ENCODE measurements around the gene MOB3B. TPM values are rescaled to one million over a fixed set of nuclear protein-coding genes. Genes with fewer than 3 reads are reported as not detected.

Gene MOB3B
- total RNA-seq, 2 donors from 2014 or later: 3.1 to 17.8 TPM

GRCh38 chr9:27398982-27399653 is 130.5 kb downstream of the MOB3B start:
- 88% methylated on average over 3 of the region's 3 CpGs for WGBS
- no peak for TF ChIP-seq CTCF (IDR thresholded peaks at IDR 0.05)
- TF ChIP-seq POLR2A (IDR thresholded peaks at IDR 0.05): no peak
- TF ChIP-seq POLR2AphosphoS5 (IDR thresholded peaks at IDR 0.05): no peak
- no peaks in the 10 kb centered on the region for H3K36me3 ChIP-seq

GRCh38 chr9:27396495-27396894 is 133.1 kb downstream of the MOB3B start:
- Histone ChIP-seq H3K4me3 (no peak overlapping the region), H3K9me3 (no peaks in the 10 kb centered on the region), H3K4me1 (replicated peaks) (peaks cover 8% of the 10 kb centered on the region), H3K27ac (no peak overlapping the region), H3K36me3 (no peaks in the 10 kb centered on the region), H3K27me3 (replicated peaks; ENCODE audit: insufficient read depth) (no peaks in the 10 kb centered on the region)
- TF ChIP-seq CTCF (IDR thresholded peaks at IDR 0.05) (no peak), POLR2AphosphoS5 (IDR thresholded peaks at IDR 0.05) (no peak), POLR2A (IDR thresholded peaks at IDR 0.05) (no peak)
- no peak for DNase-seq (ENCODE audit: low spot score)
- intact Hi-C loops (cut with DNase I): loop anchor here (10.0 kb wide), 1 partner anchor 62 kb away; no protein-coding TSS in a partner anchor
- WGBS: 92% methylated on average over 2 of the region's 2 CpGs

More at GRCh38 chr9:27398982-27399653, 130.5 kb downstream of the MOB3B start:
- H3K27me3 ChIP-seq (replicated peaks; ENCODE audit: insufficient read depth): no peaks in the 10 kb centered on the region
- no peak overlapping the region for H3K27ac ChIP-seq
- DNase-seq (ENCODE audit: low spot score): no peak
- peaks cover 2% of the 10 kb centered on the region for H3K4me1 ChIP-seq (replicated peaks)
- no peak overlapping the region for H3K4me3 ChIP-seq
- H3K9me3 ChIP-seq: no peaks in the 10 kb centered on the region
- intact Hi-C loops (cut with DNase I): loop anchor here (10.0 kb wide), 1 partner anchor 64 kb away; no protein-coding TSS in a partner anchor

GRCh38 chr9:27395484-27395921 is 134.1 kb downstream of the MOB3B start:
- WGBS: 49% methylated on average over 4 of the region's 4 CpGs
- no peak overlapping the region for H3K27ac ChIP-seq
- intact Hi-C loops (cut with DNase I): loop anchor here (10.0 kb wide), 1 partner anchor 61 kb away; no protein-coding TSS in a partner anchor
- TF ChIP-seq POLR2A (IDR thresholded peaks at IDR 0.05) (no peak), CTCF (IDR thresholded peaks at IDR 0.05) (no peak), POLR2AphosphoS5 (IDR thresholded peaks at IDR 0.05) (no peak)
- H3K4me1 ChIP-seq (replicated peaks): peaks cover 8% of the 10 kb centered on the region
- H3K9me3 ChIP-seq: no peaks in the 10 kb centered on the region
- H3K36me3 ChIP-seq: no peaks in the 10 kb centered on the region
- H3K27me3 ChIP-seq (replicated peaks; ENCODE audit: insufficient read depth): no peaks in the 10 kb centered on the region
- no peak overlapping the region for H3K4me3 ChIP-seq
- no peak for DNase-seq (ENCODE audit: low spot score)

GRCh38 chr9:27394826-27395201 is 134.8 kb downstream of the MOB3B start:
- TF ChIP-seq CTCF (IDR thresholded peaks at IDR 0.05) (no peak), POLR2A (IDR thresholded peaks at IDR 0.05) (no peak), POLR2AphosphoS5 (IDR thresholded peaks at IDR 0.05) (no peak)
- no peaks in the 10 kb centered on the region for H3K9me3 ChIP-seq
- no peaks in the 10 kb centered on the region for H3K36me3 ChIP-seq
- no peak for DNase-seq (ENCODE audit: low spot score)
- no peaks in the 10 kb centered on the region for H3K27me3 ChIP-seq (replicated peaks; ENCODE audit: insufficient read depth)
- peaks cover 8% of the 10 kb centered on the region for H3K4me1 ChIP-seq (replicated peaks)
- 83% methylated on average over 3 of the region's 3 CpGs for WGBS
- no peak overlapping the region for H3K27ac ChIP-seq
- intact Hi-C loops (cut with DNase I): loop anchor here (10.0 kb wide), 1 partner anchor 60 kb away; no protein-coding TSS in a partner anchor
- no peak overlapping the region for H3K4me3 ChIP-seq
